HG03175 (cell line): Measurements from ENCODE around the gene ARL8B.
"Not testable (repeated sequence)": the region's sequence is repeated elsewhere in the genome, so short reads cannot be mapped to it uniquely, and the experiment has no call there.

Experiments used
- ATAC-seq: cut with Tn5 transposase; IDR thresholded peaks from one replicate; pipeline ENCODE4 v1.9.1; 2021; ENCODE audit warnings: mild to moderate bottlenecking, moderate library complexity; ENCODE audit not compliant: unreplicated experiment

The ARL8B gene

GRCh38 chr3:5110337-5110736, 11.8 kb upstream of the ARL8B start:
- ATAC-seq = no peak

- no peak for ATAC-seq
These were observed 10.0 kb upstream of the ARL8B start for GRCh38 chr3:5112043-5112442.

GRCh38 chr3:5113726-5114125, 8.4 kb upstream of the ARL8B start:
- not testable (repeated sequence) for ATAC-seq

GRCh38 chr3:5115506-5116162, 6.5 kb upstream of the ARL8B start:
- no peak for ATAC-seq

- ATAC-seq = no peak
These were observed 5.6 kb upstream of the ARL8B start for GRCh38 chr3:5116538-5116937.

GRCh38 chr3:5120446-5120845, 1.6 kb upstream of the ARL8B start:
- no peak for ATAC-seq

GRCh38 chr3:5122741-5123706, 932 bp downstream of the ARL8B start:
- ATAC-seq = peak; percentile 5

- ATAC-seq = no peak
These were observed 1.8 kb downstream of the ARL8B start for GRCh38 chr3:5123937-5124336.

- ATAC-seq = no peak
These were observed 4.5 kb downstream of the ARL8B start for GRCh38 chr3:5126586-5126985.

- no peak for ATAC-seq
These were observed 6.8 kb downstream of the ARL8B start for GRCh38 chr3:5128849-5129248.

- no peak for ATAC-seq
These were observed 11.3 kb downstream of the ARL8B start for GRCh38 chr3:5133239-5134018.

- ATAC-seq = no peak
These were observed 11.9 kb downstream of the ARL8B start for GRCh38 chr3:5134019-5134391.

- no peak for ATAC-seq
These were observed 12.4 kb downstream of the ARL8B start for GRCh38 chr3:5134499-5134898.

- ATAC-seq = peak; percentile 87
These were observed 14.3 kb downstream of the ARL8B start for GRCh38 chr3:5136211-5136918.

GRCh38 chr3:5136919-5137429, 14.9 kb downstream of the ARL8B start:
- peak; percentile 13 for ATAC-seq

GRCh38 chr3:5138214-5138981, 16.3 kb downstream of the ARL8B start:
- ATAC-seq = no peak

- peak; percentile 29 for ATAC-seq
These were observed 18.1 kb downstream of the ARL8B start for GRCh38 chr3:5140230-5140621.

GRCh38 chr3:5140839-5141238, 18.7 kb downstream of the ARL8B start:
- ATAC-seq = no peak

- no peak for ATAC-seq
These were observed 19.7 kb downstream of the ARL8B start for GRCh38 chr3:5141760-5142159.

GRCh38 chr3:5143464-5143863, 21.4 kb downstream of the ARL8B start:
- no peak for ATAC-seq
